Adrenal gland (tissue), 5 donors: ENCODE data around the gene CXADR.

ENCODE experiments used
- POLR2A ChIP-seq, 2 donors: fragments of 450-650 bp; IDR thresholded peaks; one replicate each; pipeline ENCODE4 v1.6.1; 2017; ENCODE audit warnings: antibody characterized with exemption in 2 of 2, mild to moderate bottlenecking in 2 of 2, moderate library complexity in 1 of 2
- TF ChIP-seq, protein P1 (sequence below), 6 experiments: fragments of 450-650 bp in 4 of 6; fragments of 200-600 bp in 2 of 6; sonication (generic) in 1 of 6; IDR thresholded peaks; 1 replicate in 5 of 6; 2 replicates in 1 of 6; pipeline versions ENCODE4 v1.5.1 to v1.8.0; 2016 to 2021; ENCODE audit warnings: antibody characterized with exemption in 6 of 6, mild to moderate bottlenecking in 2 of 6, moderate library complexity in 1 of 6
- donor health status: DM: no; HTN: no; CAD: no.

DNA sequence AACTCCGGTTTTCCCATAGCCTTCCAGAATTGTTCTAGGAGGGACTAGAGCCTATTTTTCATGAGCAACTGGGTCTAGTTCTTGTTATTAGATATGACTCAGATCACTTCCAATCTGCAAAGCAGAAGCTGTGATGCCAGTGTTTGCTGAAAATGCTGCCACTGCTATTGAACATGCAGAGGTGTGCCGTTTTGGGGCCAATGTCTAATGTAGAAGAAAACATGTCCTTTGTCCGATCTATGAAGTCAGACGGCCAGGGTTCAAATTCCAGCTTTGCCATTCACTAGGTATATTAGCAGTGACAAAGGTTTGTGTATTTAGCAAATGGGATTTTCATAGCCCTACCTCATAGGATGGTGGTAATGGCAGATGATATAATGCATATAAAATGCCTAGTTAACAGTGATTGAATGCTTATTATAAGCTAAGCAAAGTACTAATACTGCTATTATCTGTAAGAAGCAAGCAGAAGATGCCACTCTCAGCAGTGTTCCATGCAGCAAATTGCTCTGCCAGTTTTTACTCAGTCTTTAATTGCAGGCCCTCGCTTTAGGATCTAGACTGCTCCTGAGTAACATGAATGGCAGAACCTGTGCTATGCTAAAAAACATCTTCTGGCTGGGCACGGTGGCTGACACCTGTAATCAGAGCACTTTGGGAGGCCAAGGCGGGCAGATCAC is 40.1 kb upstream of the CXADR start:
- no peak for TF ChIP-seq POLR2A (IDR thresholded peaks at IDR 0.05)
- TF ChIP-seq, protein P1, sequence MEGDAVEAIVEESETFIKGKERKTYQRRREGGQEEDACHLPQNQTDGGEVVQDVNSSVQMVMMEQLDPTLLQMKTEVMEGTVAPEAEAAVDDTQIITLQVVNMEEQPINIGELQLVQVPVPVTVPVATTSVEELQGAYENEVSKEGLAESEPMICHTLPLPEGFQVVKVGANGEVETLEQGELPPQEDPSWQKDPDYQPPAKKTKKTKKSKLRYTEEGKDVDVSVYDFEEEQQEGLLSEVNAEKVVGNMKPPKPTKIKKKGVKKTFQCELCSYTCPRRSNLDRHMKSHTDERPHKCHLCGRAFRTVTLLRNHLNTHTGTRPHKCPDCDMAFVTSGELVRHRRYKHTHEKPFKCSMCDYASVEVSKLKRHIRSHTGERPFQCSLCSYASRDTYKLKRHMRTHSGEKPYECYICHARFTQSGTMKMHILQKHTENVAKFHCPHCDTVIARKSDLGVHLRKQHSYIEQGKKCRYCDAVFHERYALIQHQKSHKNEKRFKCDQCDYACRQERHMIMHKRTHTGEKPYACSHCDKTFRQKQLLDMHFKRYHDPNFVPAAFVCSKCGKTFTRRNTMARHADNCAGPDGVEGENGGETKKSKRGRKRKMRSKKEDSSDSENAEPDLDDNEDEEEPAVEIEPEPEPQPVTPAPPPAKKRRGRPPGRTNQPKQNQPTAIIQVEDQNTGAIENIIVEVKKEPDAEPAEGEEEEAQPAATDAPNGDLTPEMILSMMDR (IDR thresholded peaks at IDR 0.05): no peak
